ENCODE measurements around the gene TSN. TPM values are rescaled to one million over a fixed set of nuclear protein-coding genes. Genes with fewer than 3 reads are reported as not detected.

TSN gene
- polyA plus RNA-seq, 1 of the 3 experiments (the other 2 are of a cell fraction), result 26.1 TPM

- H3K27me3 ChIP-seq (ENCODE audit: insufficient read depth), result no peaks in the 10 kb centered on the region
- H3K9ac ChIP-seq, result no peak overlapping the region
- H3K27ac ChIP-seq (ENCODE audit: low read depth in 2 of 2, low read length in 1 of 2), result peak overlapping the region in 1 of 2 experiments; percentile 79; a peak in 2 of 4 replicates
- H3F3A ChIP-seq (replicated peaks; ENCODE audit: insufficient read depth), result peaks cover 9% of the 10 kb centered on the region
- H2AFZ ChIP-seq (ENCODE audit: low read depth), result no peak overlapping the region
- H4K20me1 ChIP-seq (ENCODE audit: insufficient read depth), result no peaks in the 10 kb centered on the region
- ChIA-PET POLR2A (interaction anchor here (0.6 kb wide), 1 partner anchor 981 kb away, joined by 3 read pairs; no protein-coding TSS in a partner anchor), CTCF (interaction anchor here (1.2 kb wide), 1 partner anchor 37 kb away, joined by 4 read pairs; no protein-coding TSS in a partner anchor)
- no peak overlapping the region for H3K4me3 ChIP-seq (ENCODE audit: low read depth in 2 of 2, low read length in 1 of 2)
- no peak overlapping the region for H3K4me2 ChIP-seq
- no peaks in the 10 kb centered on the region for H3K9me2 ChIP-seq
- 70% methylated on average over 13 of the region's 13 CpGs for WGBS (ENCODE audit: low lambda C conversion rate)
- H3K36me3 ChIP-seq (replicated peaks in 1 of 2; ENCODE audit: control insufficient read depth in 1 of 2, insufficient read depth in 2 of 2, low read length in 1 of 2), result peaks cover 0 to 6% of the 10 kb centered on the region in 2 experiments
- H3K9me3 ChIP-seq, result no peaks in the 10 kb centered on the region
- no peaks in the 10 kb centered on the region for H3K79me2 ChIP-seq (ENCODE audit: insufficient read depth)
- peak; percentile 58 for DNase-seq
- no peak for TF ChIP-seq YY1 (IDR thresholded peaks at IDR 0.05; ENCODE audit: low read depth)
- no peak for TF ChIP-seq ELF1 (IDR thresholded peaks at IDR 0.05)
- TF ChIP-seq EP300 (IDR thresholded peaks at IDR 0.05; ENCODE audit: borderline replicate concordance in 1 of 2, low read depth in 1 of 2, low read length in 1 of 2), result peak in 1 of 2 experiments; percentile 78; a peak in 2 of 4 replicates
- TF ChIP-seq RFX5 (IDR thresholded peaks at IDR 0.05; ENCODE audit: low read length), result peak; percentile 39; the same call in 1 of the 2 replicates
- TF ChIP-seq RCOR1 (IDR thresholded peaks at IDR 0.05; ENCODE audit: low read length), result peak; percentile 77; the same call in 1 of the 2 replicates
- TF ChIP-seq GATA2 (CRISPR knock-in tag; IDR thresholded peaks at IDR 0.05), result peak; percentile 84
- peak; percentile 35 for TF ChIP-seq RAD21 (IDR thresholded peaks at IDR 0.05; ENCODE audit: low read length)
- TF ChIP-seq MXI1 (IDR thresholded peaks at IDR 0.05; ENCODE audit: low read depth, low read length), result peak; percentile 70; the same call in 1 of the 2 replicates
- no peak for TF ChIP-seq POLR2AphosphoS5 (IDR thresholded peaks at IDR 0.05; ENCODE audit: low read depth, low read length)
- TF ChIP-seq TEAD4 (IDR thresholded peaks at IDR 0.05; ENCODE audit: borderline replicate concordance, insufficient read depth), result no peak
- TF ChIP-seq EZH2phosphoT487 (IDR thresholded peaks at IDR 0.05; ENCODE audit: borderline replicate concordance, low read depth), result no peak
- TF ChIP-seq CHD2 (IDR thresholded peaks at IDR 0.05; ENCODE audit: low read length, partially characterized antibody), result peak; percentile 72
- TF ChIP-seq FOXM1 (IDR thresholded peaks at IDR 0.05; ENCODE audit: low read depth), result no peak
- peaks cover 0 to 24% of the 10 kb centered on the region in 2 experiments; a peak in 2 of 4 replicates for H3K4me1 ChIP-seq (ENCODE audit: control insufficient read depth in 1 of 2, insufficient read depth in 2 of 2, low read depth in 1 of 2, low read length in 1 of 2)
Observed at GRCh38 chr2:121774235-121774634, 18.8 kb downstream of the TSN start.

DNA sequence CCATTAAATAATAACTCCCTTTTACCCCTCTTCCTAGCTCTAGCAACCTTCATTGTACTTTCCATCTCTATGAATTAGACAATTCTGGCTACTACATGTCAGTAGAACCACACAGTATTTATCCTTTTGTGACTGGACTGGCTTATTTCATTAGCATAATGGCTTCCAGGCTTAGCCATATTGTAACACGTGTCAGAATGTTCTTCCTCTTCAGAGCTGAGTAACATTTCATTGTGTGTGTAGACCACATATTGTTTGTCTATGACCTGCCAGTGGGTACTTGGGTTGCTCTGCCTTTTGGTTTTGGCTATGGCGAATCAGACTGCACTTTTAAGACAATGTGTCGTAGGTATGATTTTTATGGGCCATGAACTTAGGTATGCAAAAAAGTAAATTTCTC is 20.9 kb downstream of the TSN start:
- H4K20me1 ChIP-seq (ENCODE audit: insufficient read depth), result no peaks in the 10 kb centered on the region

More for the DNA sequence above, 20.9 kb downstream of the TSN start:
- TF ChIP-seq SIN3A (IDR thresholded peaks at IDR 0.05; ENCODE audit: borderline replicate concordance, low read depth, low read length), result no peak
- no peak for TF ChIP-seq MEF2A (IDR thresholded peaks at IDR 0.05; ENCODE audit: borderline replicate concordance, low read depth)
- TF ChIP-seq REST (IDR thresholded peaks at IDR 0.05; ENCODE audit: low read depth, low read length), result no peak
- no peak for TF ChIP-seq TCF12 (IDR thresholded peaks at IDR 0.05)
- Histone ChIP-seq H3K9me3 (no peaks in the 10 kb centered on the region), H3K36me3 (replicated peaks in 1 of 2; ENCODE audit: control insufficient read depth in 1 of 2, insufficient read depth in 2 of 2, low read length in 1 of 2) (no peaks in the 10 kb centered on the region), H3K4me2 (no peak overlapping the region), H3F3A (replicated peaks; ENCODE audit: insufficient read depth) (peaks cover 9% of the 10 kb centered on the region), H3K9ac (no peak overlapping the region), H3K27ac (ENCODE audit: low read depth in 2 of 2, low read length in 1 of 2) (no peak overlapping the region), H3K9me2 (no peaks in the 10 kb centered on the region), H3K4me1 (ENCODE audit: control insufficient read depth in 1 of 2, insufficient read depth in 2 of 2, low read depth in 1 of 2, low read length in 1 of 2) (peaks cover 0 to 23% of the 10 kb centered on the region in 2 experiments; a peak in 2 of 4 replicates), H3K79me2 (ENCODE audit: insufficient read depth) (no peaks in the 10 kb centered on the region), H3K4me3 (ENCODE audit: low read depth in 2 of 2, low read length in 1 of 2) (no peak overlapping the region), H2AFZ (ENCODE audit: low read depth) (no peak overlapping the region), H3K27me3 (ENCODE audit: insufficient read depth) (no peaks in the 10 kb centered on the region)
- CTCF ChIA-PET, result no interaction called here
- DNase-seq, result no peak
- 83% methylated on average over 3 of the region's 3 CpGs for WGBS (ENCODE audit: low lambda C conversion rate)
- POLR2A ChIA-PET, result no interaction called here

Data from SK-N-SH (cell line).